ENCODE measurements around the gene VASH1. TPM values are rescaled to one million over a fixed set of nuclear protein-coding genes. Genes with fewer than 3 reads are reported as not detected.

VASH1 gene
- total RNA-seq, 1 donor from 2014 or later, result 10.3 TPM

- Histone ChIP-seq H3K27me3 (no peaks in the 10 kb centered on the region), H3K9me3 (ENCODE audit: low read depth) (no peaks in the 10 kb centered on the region), H3K27ac (no peak overlapping the region), H2AFZ (replicated peaks) (no peak overlapping the region), H4K20me1 (ENCODE audit: low read depth) (no peaks in the 10 kb centered on the region), H3K4me2 (no peak overlapping the region), H3K79me2 (ENCODE audit: low read depth) (no peaks in the 10 kb centered on the region), H3K4me1 (no peaks in the 10 kb centered on the region), H3K36me3 (no peaks in the 10 kb centered on the region), H3F3A (ENCODE audit: low read depth) (no peaks in the 10 kb centered on the region), H3K4me3 (no peak overlapping the region), H3K9ac (no peak overlapping the region)
- H3K9me3 Mint-ChIP-seq, result peaks cover 3% of the 10 kb centered on the region
- no peak for TF ChIP-seq EZH2phosphoT487 (IDR thresholded peaks at IDR 0.05)
- TF ChIP-seq EZH2 (IDR thresholded peaks at IDR 0.05), result no peak
- TF ChIP-seq CTCF (IDR thresholded peaks at IDR 0.05), result no peak
- H3K36me3 Mint-ChIP-seq, result peaks cover 42% of the 10 kb centered on the region
- no peak for DNase-seq (ENCODE audit: low spot score)
- no peak overlapping the region for H3K27ac Mint-ChIP-seq
- H3K27me3 Mint-ChIP-seq (ENCODE audit: insufficient read depth, low read depth), result peaks cover 4% of the 10 kb centered on the region
- H3K4me3 Mint-ChIP-seq, result no peak overlapping the region
- H3K4me1 Mint-ChIP-seq, result no peaks in the 10 kb centered on the region
These were observed 31.2 kb downstream of the VASH1 start for GRCh38 chr14:76792422-76792821.

- no peak overlapping the region for H3K4me2 ChIP-seq
- H3K79me2 ChIP-seq (ENCODE audit: low read depth), result no peaks in the 10 kb centered on the region
- Mint-ChIP-seq H3K9me3 (peaks cover 3% of the 10 kb centered on the region), H3K4me1 (no peaks in the 10 kb centered on the region), H3K4me3 (no peak overlapping the region), H3K27me3 (ENCODE audit: insufficient read depth, low read depth) (peaks cover 2% of the 10 kb centered on the region), H3K36me3 (peaks cover 43% of the 10 kb centered on the region), H3K27ac (no peak overlapping the region)
- no peaks in the 10 kb centered on the region for H4K20me1 ChIP-seq (ENCODE audit: low read depth)
- no peak overlapping the region for H3K9ac ChIP-seq
- no peak for TF ChIP-seq EZH2phosphoT487 (IDR thresholded peaks at IDR 0.05)
- TF ChIP-seq CTCF (IDR thresholded peaks at IDR 0.05), result no peak
- no peak for TF ChIP-seq EZH2 (IDR thresholded peaks at IDR 0.05)
- H3K4me3 ChIP-seq, result no peak overlapping the region
- no peak overlapping the region for H3K27ac ChIP-seq
- H3K27me3 ChIP-seq, result no peaks in the 10 kb centered on the region
- no peaks in the 10 kb centered on the region for H3K4me1 ChIP-seq
- no peaks in the 10 kb centered on the region for H3K9me3 ChIP-seq (ENCODE audit: low read depth)
- no peaks in the 10 kb centered on the region for H3F3A ChIP-seq (ENCODE audit: low read depth)
- H2AFZ ChIP-seq (replicated peaks), result no peak overlapping the region
- no peaks in the 10 kb centered on the region for H3K36me3 ChIP-seq
- no peak for DNase-seq (ENCODE audit: low spot score)
These were observed 32.1 kb downstream of the VASH1 start for GRCh38 chr14:76793324-76793723.

GRCh38 chr14:76793956-76794355 lies 32.7 kb downstream of the VASH1 start:
- no peak overlapping the region for H3K9ac ChIP-seq
- no peak overlapping the region for H3K27ac Mint-ChIP-seq
- H3K9me3 ChIP-seq (ENCODE audit: low read depth), result no peaks in the 10 kb centered on the region
- no peaks in the 10 kb centered on the region for H3K79me2 ChIP-seq (ENCODE audit: low read depth)
- no peak for DNase-seq (ENCODE audit: low spot score)
- no peaks in the 10 kb centered on the region for H3K4me1 ChIP-seq
- no peak overlapping the region for H3K27ac ChIP-seq
- H3K4me1 Mint-ChIP-seq, result no peaks in the 10 kb centered on the region
- no peak overlapping the region for H2AFZ ChIP-seq (replicated peaks)
- H3K4me2 ChIP-seq, result no peak overlapping the region
- H3K4me3 Mint-ChIP-seq, result no peak overlapping the region
- no peak overlapping the region for H3K4me3 ChIP-seq
- peaks cover 41% of the 10 kb centered on the region for H3K36me3 Mint-ChIP-seq
- H3K36me3 ChIP-seq, result no peaks in the 10 kb centered on the region
- H3K27me3 Mint-ChIP-seq (ENCODE audit: insufficient read depth, low read depth), result peaks cover 2% of the 10 kb centered on the region
- H3F3A ChIP-seq (ENCODE audit: low read depth), result no peaks in the 10 kb centered on the region
- no peak for TF ChIP-seq EZH2 (IDR thresholded peaks at IDR 0.05)
- no peak for TF ChIP-seq CTCF (IDR thresholded peaks at IDR 0.05)
- TF ChIP-seq EZH2phosphoT487 (IDR thresholded peaks at IDR 0.05), result no peak
- peaks cover 3% of the 10 kb centered on the region for H3K9me3 Mint-ChIP-seq
- no peaks in the 10 kb centered on the region for H3K27me3 ChIP-seq
- no peaks in the 10 kb centered on the region for H4K20me1 ChIP-seq (ENCODE audit: low read depth)
